ENCODE results near the gene NRG3.

Gene NRG3

GRCh38 chr10:81898518-81898917, 23.5 kb downstream of the NRG3 start:
- peaks cover 6 to 21% of the 10 kb centered on the region in 2 donors for H3K9me3 Mint-ChIP-seq
- H3K4me1 Mint-ChIP-seq (ENCODE audit: low read depth in 2 of 2), result no peaks in the 10 kb centered on the region
- ATAC-seq (replicated peaks), result no peak
- DNase-seq, result no peak
- no peaks in the 10 kb centered on the region for H3K27me3 Mint-ChIP-seq
- H3K27ac Mint-ChIP-seq, result no peak overlapping the region
- no peaks in the 10 kb centered on the region for H3K36me3 Mint-ChIP-seq (ENCODE audit: insufficient read depth)
- H3K4me3 Mint-ChIP-seq, result no peak overlapping the region

GRCh38 chr10:81900989-81901388, 26.0 kb downstream of the NRG3 start:
- no peak overlapping the region for H3K4me3 Mint-ChIP-seq
- no peak for ATAC-seq (replicated peaks)

DNA sequence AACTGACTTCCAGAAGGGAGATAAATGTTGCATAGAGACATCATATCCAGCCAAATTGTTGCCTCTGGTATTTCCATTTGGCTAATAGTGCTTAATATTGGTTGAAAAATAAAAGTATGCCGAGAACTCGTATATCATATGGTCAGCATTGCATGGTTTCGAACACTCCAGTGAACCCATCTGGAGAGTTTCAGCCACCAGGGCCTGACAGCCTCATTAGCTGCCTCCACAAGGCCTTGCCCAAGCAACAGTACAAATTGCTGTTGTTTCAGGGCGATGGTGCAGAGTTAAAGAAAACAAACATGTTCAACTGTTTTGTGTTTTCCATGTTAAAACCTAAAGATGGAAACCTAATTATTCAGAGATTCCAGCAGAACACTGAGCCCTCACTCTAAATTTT, 28.5 kb downstream of the NRG3 start:
- no peak overlapping the region for H3K27ac Mint-ChIP-seq
- DNase-seq (no peak), ATAC-seq (replicated peaks) (no peak)
- H3K27me3 Mint-ChIP-seq, result no peaks in the 10 kb centered on the region
- H3K36me3 Mint-ChIP-seq (ENCODE audit: insufficient read depth), result no peaks in the 10 kb centered on the region
- H3K4me1 Mint-ChIP-seq (ENCODE audit: low read depth in 2 of 2), result no peaks in the 10 kb centered on the region
- H3K9me3 Mint-ChIP-seq, result peaks cover 9 to 10% of the 10 kb centered on the region in 2 donors
- H3K4me3 Mint-ChIP-seq, result no peak overlapping the region

More at GRCh38 chr10:81900989-81901388, 26.0 kb downstream of the NRG3 start:
- Mint-ChIP-seq H3K27me3 (no peaks in the 10 kb centered on the region), H3K27ac (no peak overlapping the region), H3K9me3 (peaks cover 10 to 16% of the 10 kb centered on the region in 2 donors), H3K4me1 (ENCODE audit: low read depth in 2 of 2) (no peaks in the 10 kb centered on the region), H3K36me3 (ENCODE audit: insufficient read depth) (no peaks in the 10 kb centered on the region)
- DNase-seq, result no peak

- no peak overlapping the region for H3K4me3 Mint-ChIP-seq
- no peak for DNase-seq
- peaks cover 10 to 16% of the 10 kb centered on the region in 2 donors for H3K9me3 Mint-ChIP-seq
- ATAC-seq (replicated peaks), result no peak
- no peaks in the 10 kb centered on the region for H3K36me3 Mint-ChIP-seq (ENCODE audit: insufficient read depth)
- no peak overlapping the region for H3K27ac Mint-ChIP-seq
- no peaks in the 10 kb centered on the region for H3K4me1 Mint-ChIP-seq (ENCODE audit: low read depth in 2 of 2)
- H3K27me3 Mint-ChIP-seq, result no peaks in the 10 kb centered on the region
Measured at GRCh38 chr10:81905161-81905560, 30.2 kb downstream of the NRG3 start.

- Mint-ChIP-seq H3K27me3 (no peaks in the 10 kb centered on the region), H3K4me1 (ENCODE audit: low read depth in 2 of 2) (no peaks in the 10 kb centered on the region), H3K36me3 (ENCODE audit: insufficient read depth) (no peaks in the 10 kb centered on the region), H3K9me3 (peaks cover 10 to 18% of the 10 kb centered on the region in 2 donors), H3K27ac (no peak overlapping the region), H3K4me3 (no peak overlapping the region)
- no peak for ATAC-seq (replicated peaks)
- no peak for DNase-seq
Measured at GRCh38 chr10:81909453-81909852, 34.5 kb downstream of the NRG3 start.

DNA sequence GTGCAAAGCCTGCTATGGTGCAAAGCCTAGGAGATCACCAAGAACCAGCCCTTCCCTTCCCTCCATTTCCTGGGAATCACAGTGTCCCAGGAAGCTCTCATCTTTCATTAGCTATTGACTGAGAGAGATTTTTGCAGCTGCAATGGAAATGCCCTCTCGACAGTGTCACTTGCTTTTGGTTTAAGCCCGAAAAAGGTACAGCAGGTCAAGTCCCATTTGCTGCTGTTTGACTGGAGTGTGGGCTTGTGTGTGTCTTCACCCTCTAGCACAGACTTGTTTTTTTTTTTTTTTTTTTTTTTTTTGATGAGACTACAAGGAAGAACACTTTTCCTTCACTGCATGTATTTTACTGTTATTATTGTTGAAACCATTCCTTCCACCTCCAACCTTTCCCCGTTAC, 36.3 kb downstream of the NRG3 start:
- Mint-ChIP-seq H3K4me3 (no peak overlapping the region), H3K9me3 (peaks cover 6 to 14% of the 10 kb centered on the region in 2 donors), H3K4me1 (ENCODE audit: low read depth in 2 of 2) (no peaks in the 10 kb centered on the region), H3K36me3 (ENCODE audit: insufficient read depth) (no peaks in the 10 kb centered on the region), H3K27ac (no peak overlapping the region), H3K27me3 (no peaks in the 10 kb centered on the region)
- ATAC-seq (replicated peaks), result no peak
- DNase-seq, result no peak

DNA sequence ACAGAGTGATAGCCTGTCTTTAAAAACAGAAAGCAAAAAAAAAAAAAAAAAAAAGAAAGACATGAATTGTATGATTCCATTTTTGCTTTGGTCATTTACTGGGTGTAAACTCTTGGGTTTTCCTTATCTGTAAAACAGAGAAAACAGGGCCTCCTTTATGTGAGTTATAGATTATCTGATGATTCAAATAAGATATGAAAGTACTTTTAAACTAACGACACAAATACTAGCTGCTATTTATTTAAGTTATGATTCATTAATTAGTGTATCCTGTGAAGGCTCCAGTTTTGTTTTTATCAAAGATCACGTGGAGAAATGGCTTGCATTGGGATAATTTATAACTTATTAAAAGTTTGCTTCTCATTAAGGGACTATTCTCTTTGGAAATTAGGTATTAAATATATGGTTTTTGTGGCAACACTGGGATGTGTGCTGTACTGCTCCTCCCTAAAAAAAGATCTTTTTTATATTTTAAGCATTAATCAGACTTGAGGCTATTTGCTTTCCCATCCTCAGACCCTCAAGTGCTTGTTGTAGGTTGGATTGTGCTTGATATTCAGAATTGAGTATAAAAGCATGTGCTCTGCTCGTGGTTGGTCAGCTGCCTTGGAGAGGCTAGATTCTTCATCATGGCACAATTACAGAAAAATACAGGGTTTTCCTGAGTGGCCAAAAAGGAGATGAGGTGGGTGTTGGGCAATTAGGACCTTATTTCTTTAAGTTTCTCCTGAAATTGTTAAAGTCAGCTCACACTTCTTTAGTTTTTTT, 39.9 kb downstream of the NRG3 start:
- no peak for DNase-seq
- Mint-ChIP-seq H3K27me3 (no peaks in the 10 kb centered on the region), H3K4me1 (ENCODE audit: low read depth in 2 of 2) (no peaks in the 10 kb centered on the region), H3K27ac (no peak overlapping the region), H3K36me3 (ENCODE audit: insufficient read depth) (no peaks in the 10 kb centered on the region), H3K4me3 (no peak overlapping the region), H3K9me3 (peaks cover 0 to 4% of the 10 kb centered on the region in 2 donors)
- no peak for ATAC-seq (replicated peaks)

- Mint-ChIP-seq H3K4me1 (ENCODE audit: low read depth in 2 of 2) (no peaks in the 10 kb centered on the region), H3K4me3 (no peak overlapping the region), H3K9me3 (peaks cover 0 to 4% of the 10 kb centered on the region in 2 donors), H3K27ac (no peak overlapping the region), H3K27me3 (no peaks in the 10 kb centered on the region), H3K36me3 (ENCODE audit: insufficient read depth) (no peaks in the 10 kb centered on the region)
- DNase-seq, result no peak
- ATAC-seq (replicated peaks), result no peak
Measured at GRCh38 chr10:81915504-81915897, 40.5 kb downstream of the NRG3 start.

DNA sequence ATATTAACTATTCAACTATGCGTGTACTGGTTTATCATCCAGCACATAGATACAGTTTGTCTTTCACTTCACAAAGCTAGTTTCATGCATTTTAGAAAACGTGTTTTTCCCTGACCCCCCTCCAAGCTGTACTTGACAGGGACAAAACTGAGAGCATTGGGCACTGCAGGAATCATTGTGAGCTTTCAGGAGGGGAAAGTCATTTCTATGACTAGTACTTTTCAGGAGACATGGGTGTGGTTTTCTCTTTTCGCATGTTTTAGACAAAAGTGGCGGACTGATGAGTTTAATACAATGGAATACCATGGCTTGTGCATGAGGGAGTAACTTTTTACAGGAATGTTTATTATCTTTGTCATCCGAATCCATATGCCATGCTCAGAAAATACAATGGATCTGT, 42.7 kb downstream of the NRG3 start:
- no peaks in the 10 kb centered on the region for H3K4me1 Mint-ChIP-seq (ENCODE audit: low read depth in 2 of 2)
- ATAC-seq (replicated peaks), result no peak
- no peak overlapping the region for H3K4me3 Mint-ChIP-seq
- H3K27ac Mint-ChIP-seq, result no peak overlapping the region
- H3K9me3 Mint-ChIP-seq, result peaks cover 0 to 2% of the 10 kb centered on the region in 2 donors
- H3K36me3 Mint-ChIP-seq (ENCODE audit: insufficient read depth), result no peaks in the 10 kb centered on the region
- no peaks in the 10 kb centered on the region for H3K27me3 Mint-ChIP-seq
- DNase-seq, result no peak

DNA sequence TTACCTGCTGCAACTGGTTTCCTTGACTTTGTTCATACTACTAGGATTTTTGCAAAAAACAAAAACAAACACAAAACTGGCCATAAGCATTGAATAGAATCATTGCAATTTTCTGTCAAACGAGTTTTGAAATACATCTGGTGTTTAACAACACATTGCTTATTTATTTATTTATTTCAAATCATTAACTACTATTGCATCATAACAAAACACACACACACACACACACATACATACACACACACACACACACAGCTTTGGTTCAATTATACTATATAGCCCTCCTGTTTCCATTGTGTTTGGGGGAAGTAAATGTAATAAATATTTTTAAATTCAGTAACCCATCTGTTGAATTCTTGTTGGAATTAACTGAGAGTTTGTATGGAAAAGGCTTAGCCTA, 43.8 kb downstream of the NRG3 start:
- ATAC-seq (replicated peaks) (no peak), DNase-seq (no peak)
- Mint-ChIP-seq H3K27ac (no peak overlapping the region), H3K9me3 (peaks cover 2 to 3% of the 10 kb centered on the region in 2 donors), H3K4me1 (ENCODE audit: low read depth in 2 of 2) (no peaks in the 10 kb centered on the region), H3K36me3 (ENCODE audit: insufficient read depth) (no peaks in the 10 kb centered on the region), H3K4me3 (no peak overlapping the region), H3K27me3 (no peaks in the 10 kb centered on the region)

DNA sequence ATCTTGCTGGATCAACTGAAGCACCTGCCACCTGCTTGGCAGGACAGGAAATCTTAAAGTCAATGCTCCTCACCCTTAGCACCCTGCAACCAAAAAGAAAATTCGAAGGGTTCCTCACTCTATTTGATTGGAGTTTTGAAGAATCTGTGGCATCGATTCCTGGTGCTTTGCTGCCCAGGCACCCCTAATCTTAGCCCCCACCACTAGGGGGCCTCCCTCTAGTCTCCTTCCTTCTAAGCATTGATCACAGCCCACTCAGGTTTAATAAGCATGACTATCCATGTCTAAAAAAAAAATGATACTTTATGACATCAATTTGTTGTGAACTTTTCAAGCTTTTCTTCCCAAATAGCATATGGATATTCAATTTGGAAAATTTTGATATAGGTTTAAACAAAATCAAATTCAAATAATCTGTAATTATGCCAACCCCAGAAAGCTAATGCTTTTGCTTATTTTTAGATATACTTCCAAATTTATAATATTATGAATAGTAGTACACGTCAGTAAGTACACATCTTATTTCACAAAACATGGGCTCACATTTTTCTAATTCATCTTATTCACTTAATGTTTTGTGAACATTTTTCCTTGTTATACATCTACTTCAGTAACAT, 45.3 kb downstream of the NRG3 start:
- no peak for ATAC-seq (replicated peaks)
- peaks cover 2 to 7% of the 10 kb centered on the region in 2 donors for H3K9me3 Mint-ChIP-seq
- DNase-seq, result no peak
- H3K36me3 Mint-ChIP-seq (ENCODE audit: insufficient read depth), result no peaks in the 10 kb centered on the region
- no peak overlapping the region for H3K4me3 Mint-ChIP-seq
- H3K27ac Mint-ChIP-seq, result no peak overlapping the region
- H3K27me3 Mint-ChIP-seq, result no peaks in the 10 kb centered on the region
- H3K4me1 Mint-ChIP-seq (ENCODE audit: low read depth in 2 of 2), result no peaks in the 10 kb centered on the region

- Mint-ChIP-seq H3K36me3 (ENCODE audit: insufficient read depth) (no peaks in the 10 kb centered on the region), H3K4me1 (ENCODE audit: low read depth in 2 of 2) (no peaks in the 10 kb centered on the region), H3K27me3 (no peaks in the 10 kb centered on the region), H3K4me3 (no peak overlapping the region), H3K9me3 (peaks cover 4 to 13% of the 10 kb centered on the region in 2 donors), H3K27ac (no peak overlapping the region)
- ATAC-seq (replicated peaks) (no peak), DNase-seq (no peak)
Measured at GRCh38 chr10:81928119-81928518, 53.1 kb downstream of the NRG3 start.

GRCh38 chr10:81943583-81943982, 68.6 kb downstream of the NRG3 start:
- no peak for ATAC-seq (replicated peaks)
- H3K36me3 Mint-ChIP-seq (ENCODE audit: insufficient read depth), result no peaks in the 10 kb centered on the region

GRCh38 chr10:81944609-81945008, 69.6 kb downstream of the NRG3 start:
- peaks cover 1 to 10% of the 10 kb centered on the region in 2 donors for H3K9me3 Mint-ChIP-seq
- no peaks in the 10 kb centered on the region for H3K36me3 Mint-ChIP-seq (ENCODE audit: insufficient read depth)
- DNase-seq, result no peak
- H3K4me3 Mint-ChIP-seq, result no peak overlapping the region
- H3K4me1 Mint-ChIP-seq (ENCODE audit: low read depth in 2 of 2), result no peaks in the 10 kb centered on the region
- no peaks in the 10 kb centered on the region for H3K27me3 Mint-ChIP-seq
- no peak overlapping the region for H3K27ac Mint-ChIP-seq
- no peak for ATAC-seq (replicated peaks)

More at GRCh38 chr10:81943583-81943982, 68.6 kb downstream of the NRG3 start:
- no peaks in the 10 kb centered on the region for H3K27me3 Mint-ChIP-seq
- H3K27ac Mint-ChIP-seq, result no peak overlapping the region
- peaks cover 1 to 16% of the 10 kb centered on the region in 2 donors for H3K9me3 Mint-ChIP-seq
- H3K4me3 Mint-ChIP-seq, result no peak overlapping the region
- no peak for DNase-seq
- no peaks in the 10 kb centered on the region for H3K4me1 Mint-ChIP-seq (ENCODE audit: low read depth in 2 of 2)
